ENCODE results near the gene KLRB1. TPM values are rescaled to one million over a fixed set of nuclear protein-coding genes. Genes with fewer than 3 reads are reported as not detected.
A peak's percentile ranks its signal among the peaks of the same experiment; 100 is the strongest.
"Not testable (repeated sequence)": the region's sequence is repeated elsewhere in the genome, so short reads cannot be mapped to it uniquely, and the experiment has no call there.

Gene KLRB1
- total RNA-seq, 1 experiment from 2014 or later = not detected

GRCh38 chr12:9634969-9635754 is 27.4 kb upstream of the KLRB1 start:
- H3K27me3 ChIP-seq = no peaks in the 10 kb centered on the region
- no peak for DNase-seq
- no peaks in the 10 kb centered on the region for H3K4me1 ChIP-seq
- H3K27ac ChIP-seq = no peak overlapping the region
- H3K9me3 ChIP-seq (replicated peaks) = no peaks in the 10 kb centered on the region
- H3K4me3 ChIP-seq = no peak overlapping the region
- H3K36me3 ChIP-seq = no peaks in the 10 kb centered on the region

GRCh38 chr12:9634177-9634803 is 26.6 kb upstream of the KLRB1 start:
- Histone ChIP-seq H3K36me3 (no peaks in the 10 kb centered on the region), H3K4me3 (no peak overlapping the region), H3K4me1 (no peaks in the 10 kb centered on the region), H3K27me3 (no peaks in the 10 kb centered on the region), H3K9me3 (replicated peaks) (no peaks in the 10 kb centered on the region), H3K27ac (no peak overlapping the region)
- DNase-seq = peak; percentile 30 to 69

- no peaks in the 10 kb centered on the region for H3K9me3 ChIP-seq (replicated peaks)
- no peak for DNase-seq
- H3K4me3 ChIP-seq = no peak overlapping the region
- H3K4me1 ChIP-seq = no peaks in the 10 kb centered on the region
- no peaks in the 10 kb centered on the region for H3K36me3 ChIP-seq
- H3K27ac ChIP-seq = no peak overlapping the region
- H3K27me3 ChIP-seq = no peaks in the 10 kb centered on the region
Measured at GRCh38 chr12:9632766-9633165, 25.1 kb upstream of the KLRB1 start.

DNA sequence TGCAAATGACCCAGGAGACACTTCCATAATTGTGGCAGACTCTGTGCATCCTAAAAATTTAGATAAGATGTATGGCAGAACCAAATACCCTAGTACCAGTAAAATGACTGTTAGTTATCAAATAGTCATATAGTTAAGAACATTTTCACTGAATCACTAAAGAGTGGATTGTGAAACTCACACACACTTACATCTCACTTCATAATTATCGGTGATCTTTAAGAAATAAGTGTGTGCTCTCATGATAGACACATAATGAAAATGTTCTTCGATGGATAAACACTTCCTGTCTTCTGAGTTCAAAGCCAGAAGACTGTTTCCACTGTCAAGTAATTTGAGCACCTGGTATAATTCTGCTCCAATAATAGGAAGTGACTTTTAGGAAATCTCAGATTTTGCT is 19.1 kb upstream of the KLRB1 start:
- Histone ChIP-seq H3K27me3 (no peaks in the 10 kb centered on the region), H3K36me3 (no peaks in the 10 kb centered on the region), H3K27ac (no peak overlapping the region), H3K4me1 (peaks cover 7% of the 10 kb centered on the region; the same call in 1 of the 2 replicates), H3K9me3 (replicated peaks) (no peaks in the 10 kb centered on the region), H3K4me3 (no peak overlapping the region)
- DNase-seq = no peak

DNA sequence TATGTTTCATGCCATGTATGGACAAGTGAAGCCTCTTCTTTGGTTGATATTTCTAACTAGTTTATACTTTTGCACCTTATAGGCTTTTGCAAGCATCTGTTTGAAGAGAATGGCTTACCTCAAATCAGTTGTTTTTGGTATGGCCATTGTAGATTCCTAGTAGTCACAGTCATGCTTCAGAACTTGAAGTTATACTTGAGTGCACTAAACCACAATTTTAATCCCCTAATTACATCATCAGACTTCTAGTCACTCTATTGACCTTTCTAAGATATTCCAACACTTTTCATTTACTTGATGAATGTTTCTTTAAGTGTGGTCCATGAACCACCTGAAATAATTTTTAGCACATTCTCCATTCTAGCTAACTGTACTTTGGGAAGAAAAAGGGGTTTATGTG is 18.6 kb upstream of the KLRB1 start:
- peak in 1 of 2 experiments; percentile 20 for DNase-seq

DNA sequence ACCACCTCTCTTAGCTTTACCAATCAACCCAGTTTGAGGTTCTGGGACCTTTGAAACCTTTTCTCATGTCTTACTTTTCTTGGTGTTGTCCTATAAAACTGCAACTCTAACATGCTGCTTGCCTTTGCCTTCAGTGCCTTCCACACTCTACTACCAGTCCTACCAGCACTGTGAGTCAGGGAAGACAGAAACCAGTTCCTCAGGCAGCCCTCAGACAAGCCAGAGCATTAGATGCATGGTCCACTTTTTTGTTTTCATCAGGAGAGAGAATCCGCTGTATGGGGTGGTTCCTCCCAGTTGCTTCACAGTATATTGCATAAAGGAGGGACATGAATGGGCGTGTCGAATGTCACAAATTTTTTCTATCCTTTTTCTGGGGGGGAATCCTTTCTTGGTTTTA is 17.3 kb upstream of the KLRB1 start:
- H3K27ac ChIP-seq = no peak overlapping the region
- H3K27me3 ChIP-seq = no peaks in the 10 kb centered on the region
- no peak for DNase-seq
- H3K36me3 ChIP-seq = no peaks in the 10 kb centered on the region
- H3K4me1 ChIP-seq = peaks cover 7% of the 10 kb centered on the region; the same call in 1 of the 2 replicates
- H3K4me3 ChIP-seq = no peak overlapping the region
- H3K9me3 ChIP-seq (replicated peaks) = no peaks in the 10 kb centered on the region

More for the DNA sequence above, 18.6 kb upstream of the KLRB1 start:
- Histone ChIP-seq H3K36me3 (no peaks in the 10 kb centered on the region), H3K9me3 (replicated peaks) (no peaks in the 10 kb centered on the region), H3K27me3 (no peaks in the 10 kb centered on the region), H3K4me1 (peaks cover 7% of the 10 kb centered on the region; the same call in 1 of the 2 replicates), H3K27ac (no peak overlapping the region), H3K4me3 (no peak overlapping the region)

GRCh38 chr12:9619411-9620179 is 11.9 kb upstream of the KLRB1 start:
- Histone ChIP-seq H3K4me1 (peaks cover 7% of the 10 kb centered on the region), H3K4me3 (no peak overlapping the region), H3K36me3 (no peaks in the 10 kb centered on the region), H3K9me3 (replicated peaks) (no peaks in the 10 kb centered on the region), H3K27me3 (no peaks in the 10 kb centered on the region), H3K27ac (no peak overlapping the region)
- no peak for DNase-seq

DNA sequence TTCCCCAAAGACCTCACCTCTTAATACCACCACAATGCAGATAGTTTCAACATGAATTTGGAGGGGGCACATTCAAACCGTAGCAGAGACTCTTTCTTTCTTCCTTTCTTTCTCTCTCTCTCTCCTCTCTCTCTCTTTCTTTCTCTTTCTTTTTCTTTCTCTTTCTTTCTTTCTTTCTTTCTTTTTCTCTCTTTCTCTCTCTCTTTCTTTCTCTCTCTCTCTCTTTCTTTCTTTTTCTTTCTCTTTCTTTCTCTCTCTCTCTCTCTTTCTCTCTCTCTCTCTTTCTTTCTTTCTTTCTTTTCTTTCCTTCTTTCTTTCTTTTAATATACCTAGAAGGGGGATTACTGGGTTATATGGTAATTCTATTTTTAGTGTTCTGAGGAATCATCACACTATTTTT is 11.2 kb upstream of the KLRB1 start:
- H3K4me1 ChIP-seq; H3K9me3 ChIP-seq (replicated peaks); H3K4me3 ChIP-seq; H3K36me3 ChIP-seq; DNase-seq; H3K27me3 ChIP-seq; H3K27ac ChIP-seq: not testable (repeated sequence)

DNA sequence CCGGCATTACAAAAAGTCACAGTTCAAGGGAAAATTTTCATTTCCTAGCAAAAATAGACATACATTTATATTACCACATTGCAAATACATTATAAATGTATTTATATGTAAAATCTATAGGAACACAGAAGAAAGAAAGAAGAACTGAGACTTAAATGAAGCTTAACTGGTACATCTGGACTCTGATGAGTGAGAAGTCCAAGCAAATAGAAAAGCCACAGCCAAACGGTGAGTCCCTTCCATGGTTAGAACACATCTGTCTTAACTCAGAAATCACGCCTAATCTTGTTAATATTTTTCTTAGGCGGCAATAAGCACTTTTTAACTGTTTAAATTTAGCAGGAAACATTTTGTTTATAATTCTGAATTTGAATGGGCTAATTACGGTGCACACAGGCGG is 9.4 kb upstream of the KLRB1 start:
- Histone ChIP-seq H3K36me3 (no peaks in the 10 kb centered on the region), H3K27me3 (no peaks in the 10 kb centered on the region), H3K4me1 (peaks cover 7% of the 10 kb centered on the region), H3K4me3 (no peak overlapping the region), H3K27ac (no peak overlapping the region), H3K9me3 (replicated peaks) (no peaks in the 10 kb centered on the region)
- DNase-seq = no peak

DNA sequence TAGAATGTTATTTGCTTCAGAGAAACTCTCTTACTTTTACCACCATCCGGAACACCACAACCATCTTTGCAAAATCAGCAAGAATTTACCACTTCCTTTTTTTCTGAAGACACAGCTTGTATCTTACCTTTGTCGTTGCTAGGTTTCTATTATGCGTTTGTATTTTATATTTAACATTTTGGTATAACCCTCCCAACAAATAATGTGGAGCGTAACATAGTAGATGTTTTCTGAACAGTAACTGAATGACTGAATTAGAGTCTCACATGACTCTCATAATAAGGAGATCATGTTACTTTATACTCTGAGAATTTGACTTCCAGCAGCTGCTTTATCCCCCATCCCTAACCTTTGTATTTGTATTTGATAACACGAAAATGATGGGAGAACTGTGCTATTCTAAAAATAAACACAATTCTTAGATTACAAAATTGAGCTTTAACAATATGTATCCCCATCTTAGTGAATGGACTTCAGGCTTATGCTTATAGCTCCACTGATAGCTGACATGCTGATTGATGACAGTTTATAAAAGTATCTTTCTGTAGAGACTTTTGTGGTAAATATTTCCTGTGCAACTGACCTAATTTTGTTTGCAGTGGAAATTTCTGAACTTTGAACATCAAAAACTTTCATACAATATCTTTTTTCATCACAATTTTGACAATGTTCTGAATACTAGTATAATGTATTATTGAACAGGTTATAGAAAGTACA is 7.9 kb upstream of the KLRB1 start:
- peak in 1 of 2 experiments; percentile 24 for DNase-seq
- H3K4me3 ChIP-seq = no peak overlapping the region
- no peaks in the 10 kb centered on the region for H3K27me3 ChIP-seq
- no peak overlapping the region for H3K27ac ChIP-seq
- no peaks in the 10 kb centered on the region for H3K36me3 ChIP-seq
- peaks cover 7% of the 10 kb centered on the region for H3K4me1 ChIP-seq
- H3K9me3 ChIP-seq (replicated peaks) = no peaks in the 10 kb centered on the region

GRCh38 chr12:9610606-9611005 is 2.9 kb upstream of the KLRB1 start:
- DNase-seq; H3K27me3 ChIP-seq; H3K4me3 ChIP-seq; H3K36me3 ChIP-seq; H3K4me1 ChIP-seq; H3K27ac ChIP-seq; H3K9me3 ChIP-seq (replicated peaks): not testable (repeated sequence)

DNA sequence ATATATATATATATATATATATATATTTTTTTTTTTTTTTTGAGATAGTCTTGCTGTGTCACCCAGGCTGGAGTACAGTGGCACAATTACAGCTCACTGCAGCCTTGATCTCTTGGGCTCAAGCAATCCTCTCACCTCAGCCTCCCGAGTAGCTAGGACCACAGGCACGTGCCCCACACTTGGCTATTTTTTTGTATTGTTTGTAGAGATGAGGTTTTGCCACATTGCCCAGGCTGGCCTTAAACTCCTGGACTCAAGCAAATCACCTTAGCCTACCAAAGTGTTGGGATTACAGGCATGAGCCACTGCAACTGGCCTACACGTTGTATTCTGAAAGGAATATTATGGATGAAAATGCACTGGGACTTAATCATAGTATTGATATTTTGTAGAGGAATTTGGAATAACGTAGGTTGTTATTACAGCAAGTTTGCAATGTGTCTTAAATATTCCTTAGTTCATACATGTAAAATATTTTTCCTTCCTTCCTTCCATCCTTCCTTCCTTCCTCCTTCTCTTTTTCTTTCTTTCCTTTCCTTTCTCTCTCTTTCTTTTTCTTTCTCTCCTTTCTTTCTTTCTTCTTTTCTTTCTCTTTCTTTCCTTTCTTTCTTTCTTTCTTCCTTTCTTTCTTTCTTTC is 862 bp downstream of the KLRB1 start:
- no peaks in the 10 kb centered on the region for H3K27me3 ChIP-seq
- no peak overlapping the region for H3K4me3 ChIP-seq
- H3K9me3 ChIP-seq (replicated peaks) = no peaks in the 10 kb centered on the region
- no peak overlapping the region for H3K27ac ChIP-seq
- DNase-seq = no peak
- H3K4me1 ChIP-seq = no peaks in the 10 kb centered on the region
- H3K36me3 ChIP-seq = no peaks in the 10 kb centered on the region

- Histone ChIP-seq H3K36me3 (no peaks in the 10 kb centered on the region), H3K27ac (no peak overlapping the region), H3K9me3 (replicated peaks) (no peaks in the 10 kb centered on the region), H3K4me1 (no peaks in the 10 kb centered on the region), H3K27me3 (no peaks in the 10 kb centered on the region), H3K4me3 (no peak overlapping the region)
- no peak for DNase-seq
Measured at GRCh38 chr12:9606247-9606646, 1.5 kb downstream of the KLRB1 start.

DNA sequence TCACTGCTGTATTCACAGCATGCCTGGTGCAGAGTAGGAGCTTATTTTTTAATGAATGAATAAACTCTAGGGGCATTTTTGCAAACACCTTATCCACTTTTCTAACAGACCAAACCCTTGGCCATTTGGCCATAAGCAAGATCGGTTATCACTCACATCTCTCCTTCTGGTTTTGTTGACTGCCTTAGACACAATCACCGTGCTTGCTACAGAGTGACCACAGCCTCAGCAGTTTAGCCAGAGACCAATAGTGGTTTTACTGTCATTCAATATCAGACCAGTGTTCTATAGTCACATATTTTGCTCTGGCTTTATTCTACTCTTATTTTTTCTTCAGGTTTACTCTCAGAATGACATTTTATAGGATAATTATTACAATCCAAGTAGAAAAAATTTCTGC is 2.2 kb downstream of the KLRB1 start:
- no peak overlapping the region for H3K4me3 ChIP-seq
- no peaks in the 10 kb centered on the region for H3K9me3 ChIP-seq (replicated peaks)
- H3K4me1 ChIP-seq = no peaks in the 10 kb centered on the region
- H3K36me3 ChIP-seq = no peaks in the 10 kb centered on the region
- no peaks in the 10 kb centered on the region for H3K27me3 ChIP-seq
- no peak for DNase-seq
- H3K27ac ChIP-seq = no peak overlapping the region
